GM03348 (cell line): Measurements from ENCODE around the gene DLGAP1.
A peak's percentile ranks its signal among the peaks of the same experiment; 100 is the strongest.
"Not testable (repeated sequence)": the region's sequence is repeated elsewhere in the genome, so short reads cannot be mapped to it uniquely, and the experiment has no call there.

ENCODE experiments used
- DNase-seq: peaks from one replicate; pipeline ENCODE4 v3.0.0; 2012; ENCODE audit warnings: low spot score

Gene DLGAP1

DNA sequence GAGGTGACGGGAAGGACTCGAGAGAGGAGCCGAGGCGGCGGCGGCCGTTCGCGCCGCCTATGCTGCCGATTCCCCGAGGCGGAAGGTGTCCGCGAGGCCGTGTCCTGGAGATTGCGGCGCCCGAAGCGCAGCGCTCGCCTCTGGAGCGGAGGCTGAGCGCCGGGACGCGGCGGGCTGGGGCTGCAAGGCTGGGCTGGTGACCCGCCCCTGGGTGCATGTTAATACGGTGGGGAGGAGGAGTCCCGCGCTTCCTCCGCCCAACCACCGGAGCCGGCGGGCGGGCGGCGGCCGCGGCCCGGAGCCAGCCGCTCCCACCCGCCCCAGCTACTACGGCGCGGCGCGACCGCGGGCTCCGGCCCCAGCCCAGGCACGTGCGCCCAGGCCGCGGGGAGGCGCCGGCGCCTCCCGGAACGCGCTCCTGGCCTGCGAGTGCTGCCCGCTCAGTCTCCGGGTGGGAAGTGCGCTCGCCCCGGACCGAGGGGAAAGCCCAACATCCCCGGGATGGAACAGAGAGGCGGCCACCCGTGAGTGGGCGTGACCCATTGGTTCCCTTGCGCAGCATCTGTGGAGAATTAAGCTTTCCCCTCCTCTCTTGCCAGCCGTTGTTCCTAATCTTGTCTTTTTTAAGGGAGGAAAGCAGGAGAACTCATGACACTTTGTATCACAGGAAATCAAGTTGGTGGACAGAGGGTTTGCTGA is at the start of gene DLGAP1:
TSS of gene DLGAP1 (minus strand) at position 195 of the 699 bp plus-strand sequence.
- DNase-seq, result peak; percentile 10

DNA sequence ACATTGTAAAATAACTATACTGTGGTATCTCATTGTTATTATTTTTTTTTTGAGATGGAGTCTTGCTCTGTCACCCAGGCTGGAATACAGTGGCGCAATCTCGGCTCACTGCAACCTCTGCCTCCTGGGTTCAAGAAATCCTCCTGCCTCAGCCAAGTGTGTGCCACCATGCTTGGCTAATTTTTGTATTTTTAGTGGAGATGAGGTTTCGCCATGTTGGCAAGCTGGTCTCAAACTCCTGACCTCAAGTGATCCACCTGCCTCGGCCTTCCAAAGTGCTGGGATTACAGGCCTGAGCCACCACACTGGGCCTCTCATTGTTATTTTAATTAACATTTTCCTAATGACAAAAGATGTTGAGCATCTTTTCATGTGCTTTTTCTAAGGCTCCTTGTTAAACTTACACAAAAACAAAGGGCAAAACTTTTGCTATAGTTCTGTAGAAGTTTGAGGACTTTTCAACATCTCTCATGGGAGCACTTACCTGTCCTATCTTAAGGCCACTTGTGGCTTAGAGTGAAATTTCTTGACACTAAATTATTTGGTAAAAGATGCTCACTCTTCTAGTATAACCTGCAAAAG is 39.7 kb upstream of the DLGAP1 start:
- DNase-seq, result not testable (repeated sequence)

DNA sequence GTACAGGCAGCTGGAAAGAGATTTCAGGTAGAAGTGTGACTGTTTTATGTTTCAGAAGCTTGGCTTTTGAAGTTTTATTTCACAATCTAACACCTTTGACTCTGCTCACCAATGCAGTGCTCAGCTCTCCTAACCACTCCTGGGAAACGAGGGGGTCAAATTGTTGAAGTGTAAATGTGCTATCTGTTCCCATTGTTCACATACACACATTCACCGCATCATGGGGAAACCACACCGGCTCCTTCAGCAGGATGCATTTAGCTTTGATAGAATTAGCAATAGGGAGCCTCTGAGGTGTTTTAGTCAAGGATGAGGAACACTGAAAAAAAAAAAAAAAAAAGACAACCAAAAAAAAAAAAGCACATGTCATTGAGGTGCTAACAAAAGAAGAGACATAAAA is 13.4 kb upstream of the DLGAP1 start:
- no peak for DNase-seq

DNA sequence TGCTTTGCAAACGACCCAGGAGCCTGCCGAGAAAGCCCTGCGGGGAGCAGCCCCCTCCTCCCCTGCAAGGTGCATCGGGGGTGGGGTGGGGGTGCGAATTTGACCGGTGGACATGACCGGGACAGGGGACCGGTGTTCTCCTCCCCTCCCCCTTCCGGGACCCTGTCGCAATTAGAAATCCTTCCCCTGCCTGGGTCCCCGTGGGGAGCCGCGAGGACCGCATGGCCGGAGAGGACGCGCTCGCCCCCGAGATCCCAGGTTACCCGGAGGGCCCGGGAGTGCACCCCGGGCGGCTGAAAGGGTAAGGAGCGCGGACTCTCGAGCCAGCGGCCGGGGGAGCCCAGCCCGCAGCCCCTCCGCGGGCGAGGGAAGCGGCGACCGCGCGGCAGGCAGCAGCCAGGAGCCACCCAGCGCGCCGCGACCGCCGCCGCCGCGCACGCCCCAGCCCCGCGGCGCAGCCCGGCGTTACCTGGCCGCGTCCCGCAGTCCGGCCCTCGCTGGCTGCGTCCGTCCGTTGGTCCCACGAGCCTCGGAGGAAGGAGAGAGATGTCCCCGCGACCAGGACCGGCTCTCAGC is 482 bp downstream of the DLGAP1 start:
- DNase-seq, result peak; percentile 2

DNA sequence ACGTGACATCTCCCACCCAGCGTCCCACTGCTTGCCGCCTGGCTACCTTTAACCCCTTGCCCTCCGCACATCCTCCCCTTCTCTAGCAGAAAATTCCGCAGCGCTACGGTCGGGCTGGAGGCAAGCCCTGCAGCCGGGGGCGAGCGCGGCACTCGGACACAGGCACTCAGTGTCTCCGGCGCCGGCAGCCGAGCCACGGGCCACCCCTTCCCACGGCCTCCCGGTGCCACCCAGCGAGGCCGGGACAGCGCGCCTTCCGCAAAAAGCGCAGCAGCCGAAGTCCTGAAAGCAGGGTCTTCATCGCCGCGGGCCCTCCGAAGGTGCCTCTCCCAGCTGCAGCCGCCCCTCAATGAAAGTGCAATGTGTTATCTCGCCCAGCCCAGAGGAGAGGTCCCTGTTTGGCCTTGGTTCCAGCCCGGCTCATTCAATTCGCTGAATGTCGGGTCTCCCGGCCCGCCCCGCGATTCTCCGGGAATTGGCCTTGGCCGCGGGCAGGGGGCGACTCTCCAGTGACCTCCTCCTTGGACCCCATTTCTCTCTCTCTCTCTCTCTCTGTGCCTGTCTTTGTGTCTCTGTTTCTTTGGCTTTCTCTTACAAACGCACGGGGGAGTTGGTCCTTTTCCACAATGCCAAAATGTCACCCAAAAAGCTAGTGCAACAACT is 1.1 kb downstream of the DLGAP1 start:
- no peak for DNase-seq

DNA sequence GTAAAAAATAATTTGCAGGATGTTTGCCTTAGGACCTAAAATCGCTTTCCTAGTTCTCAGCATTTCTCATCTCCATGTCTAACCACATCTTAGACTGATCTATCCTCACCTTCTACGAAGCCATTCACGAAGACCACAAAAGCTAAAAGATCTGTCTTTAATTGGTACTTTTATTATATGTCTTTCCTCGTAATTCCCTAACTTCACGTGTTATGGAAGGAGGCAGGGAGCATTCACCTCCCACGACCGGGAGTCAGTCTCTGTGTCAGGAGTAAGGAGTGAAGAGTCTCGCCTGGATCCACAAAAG is 1.6 kb downstream of the DLGAP1 start:
- DNase-seq, result no peak

DNA sequence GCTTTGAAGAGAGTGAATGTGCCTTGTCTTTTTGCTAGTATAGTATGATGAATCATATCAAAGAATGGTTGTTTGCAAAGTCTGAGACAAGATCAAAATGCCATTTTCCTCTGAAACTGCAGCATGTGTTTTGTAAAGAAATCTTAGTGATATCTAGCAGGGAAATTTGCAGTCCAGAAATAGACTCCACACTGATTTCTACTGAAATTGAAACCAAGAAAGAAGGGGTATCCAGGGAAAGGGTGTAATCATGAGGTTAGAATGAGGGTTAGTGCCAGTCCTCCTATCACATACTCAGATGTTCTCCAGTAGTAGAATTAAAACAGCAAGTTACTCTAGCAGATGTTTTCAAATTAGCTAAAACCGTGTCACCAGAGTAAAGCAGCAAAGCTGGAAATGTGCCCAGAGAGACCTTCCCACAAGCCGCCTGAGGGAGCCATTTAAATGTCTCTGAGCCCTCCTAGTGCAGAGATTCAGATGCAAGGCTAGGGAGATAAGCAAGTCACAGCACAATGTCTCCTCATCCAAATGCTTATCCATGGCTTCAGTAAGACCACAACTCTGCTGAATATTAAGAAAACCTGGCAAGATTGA is 4.9 kb downstream of the DLGAP1 start:
- DNase-seq, result no peak

DNA sequence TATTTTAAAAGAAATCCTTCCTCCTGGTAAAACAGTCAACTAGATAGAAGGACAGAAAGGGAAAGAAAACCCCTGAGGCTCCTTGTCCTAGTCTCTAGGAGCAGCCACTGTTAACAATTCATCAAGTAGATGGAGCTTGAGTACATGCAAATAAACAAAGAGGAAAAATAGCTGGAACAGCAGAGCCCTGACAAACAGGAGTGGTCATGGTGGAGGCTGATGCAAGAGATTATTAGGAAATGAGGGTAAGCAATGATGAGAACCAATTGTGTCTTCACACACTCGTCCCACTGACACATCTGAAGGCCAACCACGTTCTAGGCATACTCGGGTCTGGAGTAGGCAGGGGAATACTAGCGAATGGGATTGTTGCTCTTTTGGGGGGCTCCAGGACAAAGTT is 9.2 kb downstream of the DLGAP1 start:
- DNase-seq, result no peak

DNA sequence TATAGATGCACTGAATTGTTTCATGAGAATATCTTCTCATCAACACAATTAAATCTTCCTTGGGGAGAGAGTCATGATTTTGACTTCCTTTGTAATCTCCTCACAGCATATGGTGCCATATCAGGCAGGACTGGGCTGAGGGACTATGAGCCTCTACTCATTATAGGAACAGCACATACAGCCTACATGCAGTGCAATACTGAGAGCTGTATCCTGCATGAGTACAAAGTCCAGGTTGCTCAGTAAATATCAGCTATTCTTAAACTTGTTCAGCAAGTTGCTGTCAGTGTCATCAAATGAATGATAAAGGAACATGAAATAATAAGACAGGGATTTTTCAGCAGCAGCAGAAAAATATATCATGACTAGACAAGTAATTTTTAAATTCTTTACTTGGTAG is 10.8 kb downstream of the DLGAP1 start:
- DNase-seq, result no peak

DNA sequence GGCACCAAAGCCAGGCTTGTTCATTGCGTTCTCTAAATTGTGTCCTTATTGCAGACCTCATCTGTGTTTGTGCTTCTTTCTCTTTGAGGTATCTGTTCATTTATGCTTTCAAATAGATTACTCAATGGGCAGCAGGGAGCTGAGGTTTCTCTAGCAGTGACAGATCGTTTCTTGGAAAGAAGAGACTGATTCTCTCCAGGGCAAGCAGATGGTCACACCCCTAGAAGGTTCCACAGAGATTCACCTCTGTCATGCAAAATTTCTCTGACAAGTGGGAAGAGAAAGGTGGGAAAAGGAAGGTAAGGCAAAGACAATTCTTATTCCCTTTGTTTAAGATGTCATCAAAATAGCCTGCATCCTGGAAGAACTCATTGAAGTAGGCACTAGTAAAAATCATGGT is 14.0 kb downstream of the DLGAP1 start:
- DNase-seq, result no peak

DNA sequence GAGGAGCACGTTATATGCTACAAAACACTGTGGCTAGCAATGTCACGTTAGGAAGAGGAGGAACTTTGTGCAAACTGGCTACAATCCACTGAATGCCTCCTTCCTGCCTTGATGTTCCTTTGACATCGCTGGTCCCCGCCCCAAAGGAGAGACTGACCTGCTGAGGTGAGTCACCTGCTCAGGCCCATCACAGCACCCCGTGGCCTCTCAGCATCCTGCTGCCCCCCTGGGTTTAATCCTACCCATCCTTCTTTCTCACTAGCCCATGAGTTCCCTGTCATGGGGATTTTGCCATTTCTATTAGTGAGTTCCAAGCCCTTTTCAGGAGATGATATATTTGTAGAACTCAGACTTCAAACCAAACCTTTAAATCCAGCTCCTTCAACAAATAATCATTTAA is 16.2 kb downstream of the DLGAP1 start:
- no peak for DNase-seq

DNA sequence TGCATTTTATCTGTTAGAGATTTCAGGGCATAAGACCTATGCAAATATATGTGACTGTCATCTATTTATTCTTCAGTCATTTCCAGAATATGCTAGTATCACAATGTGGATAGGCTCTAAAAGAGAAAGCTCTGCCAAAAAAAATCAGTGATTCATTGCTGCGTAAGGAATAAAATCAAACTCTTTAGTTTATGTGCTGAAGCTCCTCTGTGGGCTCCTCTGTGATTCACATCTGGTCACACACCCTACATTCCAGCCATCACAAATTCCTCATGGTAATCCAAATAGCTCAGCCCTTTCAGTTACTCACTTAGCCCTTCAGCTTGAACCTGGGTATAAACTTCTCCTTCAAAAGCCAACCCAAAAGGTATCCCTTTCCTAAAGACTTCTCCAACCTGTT is 21.4 kb downstream of the DLGAP1 start:
- DNase-seq, result no peak

DNA sequence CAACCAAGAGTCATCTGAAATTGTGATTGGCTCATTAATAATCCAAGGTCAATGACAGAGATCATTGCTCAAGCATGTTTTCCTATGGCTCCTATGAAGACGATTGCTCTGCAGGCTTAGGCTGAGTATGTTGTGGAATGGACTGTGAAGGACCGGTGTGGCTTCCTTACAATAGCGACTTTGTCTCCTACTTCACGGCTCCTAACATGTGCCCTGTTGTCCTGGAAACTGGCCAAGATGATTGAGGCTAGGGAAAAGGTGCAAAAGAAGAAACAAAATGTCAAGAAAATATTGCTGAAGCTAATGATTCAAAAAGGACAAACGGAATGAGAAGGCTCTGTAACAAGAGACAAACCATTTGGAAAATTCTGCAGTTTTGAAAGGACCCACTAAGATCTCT is 24.3 kb downstream of the DLGAP1 start:
- DNase-seq, result no peak

DNA sequence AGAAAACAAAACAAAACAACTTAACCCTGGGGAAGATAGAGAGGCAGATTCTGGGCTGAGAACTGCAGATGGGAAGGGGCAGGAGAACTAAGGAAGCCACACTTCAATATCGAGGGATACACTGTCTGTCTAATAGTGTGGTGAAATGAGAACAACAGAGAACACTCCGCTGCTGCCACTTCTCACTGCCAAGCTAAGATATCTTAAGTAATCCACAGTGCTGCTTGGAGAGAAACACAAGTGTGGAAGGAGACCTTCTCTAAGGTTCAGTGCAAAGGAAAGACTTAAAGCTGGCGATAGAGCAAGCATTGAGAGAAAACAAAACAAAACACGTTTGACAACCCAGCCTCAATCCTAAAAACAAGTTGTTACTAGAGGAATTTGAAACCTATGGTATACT is 37.4 kb downstream of the DLGAP1 start:
- DNase-seq, result no peak

DNA sequence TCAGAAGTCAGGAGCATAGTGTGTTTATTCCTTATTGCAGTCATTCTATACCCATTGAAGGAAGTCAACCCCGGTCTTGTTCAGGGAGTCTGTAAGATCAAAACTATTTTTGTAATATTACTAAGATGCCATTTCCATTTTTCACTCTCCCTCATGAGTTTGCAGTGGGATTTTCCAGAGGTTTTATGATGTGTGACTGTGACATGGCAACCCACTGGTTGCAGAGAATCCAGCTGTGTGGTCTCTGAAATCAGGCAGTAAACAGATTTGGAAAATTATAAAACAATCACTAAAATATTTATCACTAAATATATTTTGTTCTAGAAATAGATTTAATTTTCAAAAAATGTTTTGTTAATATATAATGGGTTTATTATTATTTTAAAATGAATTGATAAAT is 38.1 kb downstream of the DLGAP1 start:
- no peak for DNase-seq

DNA sequence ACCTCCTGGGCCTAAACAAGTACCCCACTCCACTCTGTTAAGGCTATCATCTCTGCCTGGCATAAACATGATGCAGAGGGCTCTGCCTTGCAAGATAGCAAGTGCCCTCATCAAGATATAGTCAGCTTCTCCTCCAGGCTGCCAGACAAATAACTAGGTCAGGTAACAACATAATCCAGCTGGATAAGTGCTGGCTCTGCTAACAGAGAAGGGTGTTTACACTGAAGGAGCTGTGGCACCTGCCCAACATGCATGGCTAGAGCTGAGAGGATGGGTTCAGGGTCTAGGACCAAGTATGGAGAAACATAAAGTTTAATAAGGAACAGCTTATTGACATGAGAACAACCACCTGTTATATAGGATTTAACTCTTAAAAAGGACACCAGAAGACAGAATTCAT is 42.8 kb downstream of the DLGAP1 start:
- DNase-seq, result no peak

DNA sequence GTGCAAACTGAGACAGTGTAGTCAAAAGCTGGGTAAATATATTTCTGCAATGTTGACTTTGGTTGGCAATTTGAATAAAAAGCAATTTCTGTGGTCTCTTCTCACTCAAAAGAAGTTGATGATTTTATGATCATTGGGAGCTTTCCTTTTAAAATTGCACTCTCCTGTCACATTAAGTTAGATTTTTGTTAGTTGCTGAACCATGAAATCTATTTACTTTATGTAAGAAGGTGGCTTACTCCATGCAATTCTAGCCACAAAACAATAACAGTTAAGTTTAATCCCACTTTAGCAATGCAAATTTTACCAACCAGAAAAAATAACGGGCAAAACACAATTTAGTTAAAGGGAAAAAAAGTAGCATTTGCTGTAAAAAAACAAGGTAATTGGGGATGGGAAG is 48.3 kb downstream of the DLGAP1 start:
- no peak for DNase-seq

DNA sequence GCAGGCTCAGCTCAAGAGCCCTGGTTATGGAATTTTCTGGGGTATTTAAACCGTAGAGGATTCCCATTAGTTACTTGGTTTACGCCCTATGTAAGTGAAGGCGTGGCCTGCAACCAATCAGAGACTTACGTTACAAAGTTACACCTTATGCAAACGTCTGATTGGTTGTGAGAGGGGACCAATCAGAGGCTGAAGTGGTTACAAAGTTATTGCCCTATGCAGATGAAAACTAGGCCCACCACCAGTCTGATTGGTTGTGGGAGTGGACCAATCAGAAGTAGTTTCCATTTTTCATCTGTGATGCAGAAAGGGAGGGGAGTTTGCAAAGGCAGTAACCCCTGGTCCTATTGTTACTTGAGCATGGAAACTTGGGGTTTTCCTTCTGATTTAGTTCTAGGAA is 49.1 kb downstream of the DLGAP1 start:
- DNase-seq, result no peak

DNA sequence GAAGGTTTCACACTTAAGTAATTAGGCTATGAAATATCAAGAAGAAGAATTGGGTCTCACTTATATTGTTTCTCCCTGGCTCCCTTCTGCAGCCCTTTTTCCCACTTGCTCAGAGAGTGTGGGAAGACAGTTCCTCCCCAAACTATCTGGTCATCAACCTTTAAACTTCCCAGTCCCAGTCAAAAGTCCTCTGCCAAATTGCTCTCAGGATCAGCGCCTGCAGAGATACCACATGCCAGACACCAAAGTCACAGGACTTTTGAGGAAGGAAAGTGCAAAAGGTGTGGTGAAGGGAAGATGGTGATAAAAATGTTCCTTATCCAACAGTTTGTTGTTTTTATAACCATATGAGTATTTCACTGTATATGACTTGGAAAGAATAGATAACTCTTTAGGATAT is 51.3 kb downstream of the DLGAP1 start:
- no peak for DNase-seq

DNA sequence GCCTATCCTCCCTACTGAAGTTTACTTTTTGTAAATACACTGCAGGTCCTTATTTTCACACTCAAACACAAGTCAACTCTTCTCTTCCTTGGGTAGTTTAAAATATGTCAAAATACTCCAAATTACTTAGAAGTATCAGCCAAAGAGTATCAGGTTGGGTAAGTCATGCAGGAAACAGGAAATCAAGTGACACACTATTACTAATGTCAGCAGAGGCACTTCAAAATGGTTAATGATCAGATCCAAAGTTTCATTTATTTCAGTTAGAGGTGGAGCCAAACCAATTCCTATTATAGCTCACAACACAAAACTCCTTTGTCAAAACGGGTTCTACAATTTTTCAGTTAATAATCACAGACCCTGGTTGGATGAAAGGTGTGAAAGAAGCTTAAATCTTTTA is 54.2 kb downstream of the DLGAP1 start:
- DNase-seq, result no peak

DNA sequence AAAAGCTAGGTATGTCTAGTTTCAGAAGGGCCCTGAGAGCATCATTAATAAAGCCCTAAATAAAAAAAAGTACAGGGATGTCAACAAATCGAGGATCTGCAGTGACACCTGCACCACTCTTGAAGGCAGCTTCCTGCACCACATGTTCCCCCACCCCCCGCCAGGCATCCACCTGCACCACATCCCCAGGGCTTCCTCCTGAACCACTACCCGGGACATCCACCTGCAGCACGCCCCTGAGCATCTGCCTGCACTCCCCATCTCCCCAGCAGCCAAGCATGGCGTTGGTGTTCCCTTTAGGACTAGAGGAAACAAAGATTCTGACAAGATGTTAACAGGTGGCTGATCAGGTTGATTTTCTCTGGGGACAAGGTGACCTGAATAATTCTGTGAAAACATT is 55.2 kb downstream of the DLGAP1 start:
- DNase-seq, result no peak

DNA sequence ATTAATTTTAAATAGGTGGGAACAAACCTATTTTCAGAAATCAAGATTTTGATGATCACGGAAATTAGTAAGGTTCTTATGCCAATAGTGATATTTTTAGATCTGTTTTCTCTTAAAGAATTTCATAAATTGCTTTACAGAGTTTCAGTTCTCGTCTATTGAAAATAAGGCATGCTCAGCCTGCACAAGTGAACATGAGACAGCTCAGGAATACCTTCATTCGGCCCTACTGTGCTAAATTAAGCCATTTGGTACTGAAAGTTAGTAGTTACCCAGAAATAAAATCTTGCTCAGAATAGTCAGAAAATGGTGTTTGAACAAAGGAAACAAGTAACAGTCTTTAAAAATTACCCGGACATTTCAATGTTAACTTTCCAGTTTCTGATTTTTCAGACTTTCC is 60.4 kb downstream of the DLGAP1 start:
- DNase-seq, result no peak

DNA sequence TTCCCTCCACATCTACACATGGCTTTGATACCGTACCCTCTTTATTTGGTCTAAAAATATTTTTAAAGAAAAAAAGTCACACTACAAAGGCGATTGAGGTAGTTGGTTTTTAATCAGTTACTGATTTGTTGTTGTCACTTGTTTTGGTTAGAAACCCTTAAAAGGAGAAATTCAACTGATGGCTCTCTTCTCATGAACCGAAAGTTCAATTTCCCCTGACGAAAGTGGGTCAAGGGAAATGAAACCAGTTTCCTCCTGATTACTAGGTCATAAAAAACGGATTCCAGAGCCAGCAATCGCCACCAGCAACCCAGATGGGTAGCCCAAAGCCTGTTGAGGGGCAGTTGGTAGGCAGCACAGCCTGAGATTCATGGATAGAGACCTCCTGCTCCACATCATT is 63.2 kb downstream of the DLGAP1 start:
- no peak for DNase-seq
